ENCODE measurements around the gene PLVAP. TPM values are rescaled to one million over a fixed set of nuclear protein-coding genes. Genes with fewer than 3 reads are reported as not detected.

PLVAP gene
- total RNA-seq, 4 donors from 2014 or later: 11.5 to 45.1 (median 18.8) TPM

- Histone ChIP-seq H3K27me3 (no peaks in the 10 kb centered on the region), H3K27ac (no peak overlapping the region), H3K9me3 (no peaks in the 10 kb centered on the region), H3K4me1 (peaks cover 0 to 4% of the 10 kb centered on the region in 2 donors), H3K4me3 (no peak overlapping the region), H3K36me3 (no peaks in the 10 kb centered on the region)
- TF ChIP-seq POLR2A (IDR thresholded peaks at IDR 0.05): no peak
- TF ChIP-seq, protein P1, sequence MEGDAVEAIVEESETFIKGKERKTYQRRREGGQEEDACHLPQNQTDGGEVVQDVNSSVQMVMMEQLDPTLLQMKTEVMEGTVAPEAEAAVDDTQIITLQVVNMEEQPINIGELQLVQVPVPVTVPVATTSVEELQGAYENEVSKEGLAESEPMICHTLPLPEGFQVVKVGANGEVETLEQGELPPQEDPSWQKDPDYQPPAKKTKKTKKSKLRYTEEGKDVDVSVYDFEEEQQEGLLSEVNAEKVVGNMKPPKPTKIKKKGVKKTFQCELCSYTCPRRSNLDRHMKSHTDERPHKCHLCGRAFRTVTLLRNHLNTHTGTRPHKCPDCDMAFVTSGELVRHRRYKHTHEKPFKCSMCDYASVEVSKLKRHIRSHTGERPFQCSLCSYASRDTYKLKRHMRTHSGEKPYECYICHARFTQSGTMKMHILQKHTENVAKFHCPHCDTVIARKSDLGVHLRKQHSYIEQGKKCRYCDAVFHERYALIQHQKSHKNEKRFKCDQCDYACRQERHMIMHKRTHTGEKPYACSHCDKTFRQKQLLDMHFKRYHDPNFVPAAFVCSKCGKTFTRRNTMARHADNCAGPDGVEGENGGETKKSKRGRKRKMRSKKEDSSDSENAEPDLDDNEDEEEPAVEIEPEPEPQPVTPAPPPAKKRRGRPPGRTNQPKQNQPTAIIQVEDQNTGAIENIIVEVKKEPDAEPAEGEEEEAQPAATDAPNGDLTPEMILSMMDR (IDR thresholded peaks at IDR 0.05 in 4 of 5, conservative IDR thresholded peaks at IDR 0.05 in 1 of 5): no peak
- ATAC-seq (no peak), DNase-seq (no peak)
- intact Hi-C loops (cut with DNase I; ENCODE audit: low total_unique reads) (loop anchor here (10.0 kb wide), 1 partner anchor 225 kb away; the partner anchor contains the start of gene COLGALT1), in situ Hi-C loops (cut with MboI; ENCODE audit: low sequenced_read_pairs in 4 of 4) (no loop called here)
Observed at GRCh38 chr19:17329366-17330261, 47.5 kb downstream of the PLVAP start.

DNA sequence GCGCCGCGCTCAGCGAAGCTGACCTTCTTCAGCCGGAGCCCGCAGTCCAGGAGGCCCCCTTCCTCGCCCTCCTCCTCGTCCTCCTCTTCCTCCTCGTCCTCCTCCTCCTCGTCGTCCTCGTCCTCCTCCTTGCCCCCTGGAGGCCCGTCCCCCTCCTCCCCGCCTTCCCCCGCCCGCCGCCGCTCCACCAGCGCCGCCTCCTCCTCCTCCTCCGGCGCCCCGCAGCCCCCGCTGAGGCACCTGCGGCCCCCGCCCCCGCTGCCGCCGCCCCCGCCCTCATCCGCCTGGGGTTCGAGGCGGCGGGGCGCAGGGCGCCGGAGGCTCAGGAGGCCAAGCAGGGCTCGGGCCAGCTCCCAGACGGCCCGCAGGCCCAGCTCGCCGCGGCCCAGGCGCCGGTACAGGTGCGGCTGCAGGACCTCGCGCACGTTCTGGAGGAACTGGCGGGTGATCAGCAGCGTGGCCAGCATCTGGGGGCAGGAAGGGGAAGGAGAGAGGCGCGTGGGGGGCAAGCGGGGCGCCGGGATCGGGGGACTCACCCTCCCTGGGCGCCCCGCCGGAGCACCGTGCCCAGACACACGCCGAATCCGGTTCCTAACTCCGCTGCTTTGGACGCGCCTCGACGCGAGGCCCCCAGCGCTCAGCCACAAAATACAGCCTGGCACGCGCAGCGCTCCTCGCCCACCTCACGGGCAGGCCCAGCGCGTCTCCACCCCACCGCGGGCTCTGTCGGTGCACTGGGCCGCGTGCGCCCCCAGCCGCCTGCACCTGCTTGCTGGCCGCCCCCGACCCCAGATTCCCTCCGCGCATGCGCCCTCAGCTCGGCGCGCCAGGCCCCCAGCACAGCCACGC is 48.4 kb downstream of the PLVAP start:
- intact Hi-C loops (cut with DNase I; ENCODE audit: low total_unique reads): no loop called here
- DNase-seq (no peak), ATAC-seq (no peak)
- Histone ChIP-seq H3K4me3 (no peak overlapping the region), H3K27ac (no peak overlapping the region), H3K4me1 (peaks cover 0 to 1% of the 10 kb centered on the region in 2 donors), H3K36me3 (no peaks in the 10 kb centered on the region), H3K27me3 (no peaks in the 10 kb centered on the region), H3K9me3 (no peaks in the 10 kb centered on the region)
- in situ Hi-C loops (cut with MboI; ENCODE audit: low sequenced_read_pairs in 4 of 4): no loop called here
- TF ChIP-seq, protein P1 (IDR thresholded peaks at IDR 0.05 in 4 of 5, conservative IDR thresholded peaks at IDR 0.05 in 1 of 5): no peak
- no peak for TF ChIP-seq POLR2A (IDR thresholded peaks at IDR 0.05)

DNA sequence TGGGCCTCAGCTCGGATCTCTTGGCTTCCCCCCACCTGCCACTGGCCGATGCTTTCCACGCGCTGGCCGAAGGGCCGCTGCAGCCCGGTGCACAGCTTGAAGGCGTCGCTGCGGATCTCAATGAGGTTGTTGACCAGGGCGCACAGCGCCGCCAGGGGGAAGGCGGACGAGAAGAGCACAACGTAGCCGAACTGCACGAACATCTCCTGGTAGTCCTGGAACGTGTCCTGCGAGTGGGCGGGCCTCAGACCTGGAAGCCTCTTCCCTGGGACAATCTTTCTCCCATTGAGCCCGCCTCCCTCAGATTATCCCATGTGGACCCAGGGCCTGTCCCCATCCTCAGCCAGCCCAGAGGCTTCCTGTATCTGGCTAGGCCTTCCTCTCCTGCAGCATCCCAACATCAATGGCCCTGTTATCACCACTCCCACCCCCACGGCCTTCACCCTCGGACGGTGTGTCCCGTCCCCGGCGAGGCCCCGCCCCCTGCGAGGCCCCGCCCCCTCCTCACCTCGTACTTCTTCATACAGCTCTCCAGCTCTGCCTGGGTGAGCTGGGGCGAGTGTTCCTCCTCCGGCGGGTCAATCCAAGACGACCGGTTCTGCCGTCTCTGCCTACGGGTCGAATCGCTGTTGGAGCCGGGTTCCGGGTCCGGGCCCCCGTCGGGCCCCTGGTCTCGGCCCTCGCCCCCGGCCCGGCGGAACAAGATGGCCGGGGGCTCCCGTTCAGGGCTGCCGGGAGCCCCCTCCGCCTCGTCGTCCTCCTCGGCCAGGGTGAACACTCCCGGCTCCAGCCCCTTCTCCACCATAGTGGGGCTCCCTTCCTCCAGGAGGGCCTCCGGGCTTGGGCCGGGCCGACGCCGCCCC is 49.3 kb downstream of the PLVAP start:
- intact Hi-C loops (cut with DNase I; ENCODE audit: low total_unique reads) (no loop called here), in situ Hi-C loops (cut with MboI; ENCODE audit: low sequenced_read_pairs in 4 of 4) (no loop called here)
- Histone ChIP-seq H3K4me1 (no peaks in the 10 kb centered on the region), H3K36me3 (no peaks in the 10 kb centered on the region), H3K9me3 (no peaks in the 10 kb centered on the region), H3K4me3 (no peak overlapping the region), H3K27me3 (no peaks in the 10 kb centered on the region), H3K27ac (no peak overlapping the region)
- no peak for DNase-seq
- no peak for ATAC-seq
- TF ChIP-seq, protein P1 (IDR thresholded peaks at IDR 0.05 in 4 of 5, conservative IDR thresholded peaks at IDR 0.05 in 1 of 5): no peak
- no peak for TF ChIP-seq POLR2A (IDR thresholded peaks at IDR 0.05)

- Histone ChIP-seq H3K36me3 (no peaks in the 10 kb centered on the region), H3K27me3 (no peaks in the 10 kb centered on the region), H3K4me1 (no peaks in the 10 kb centered on the region), H3K27ac (no peak overlapping the region), H3K9me3 (no peaks in the 10 kb centered on the region), H3K4me3 (no peak overlapping the region)
- TF ChIP-seq POLR2A (IDR thresholded peaks at IDR 0.05): no peak
- TF ChIP-seq, protein P1 (IDR thresholded peaks at IDR 0.05 in 4 of 5, conservative IDR thresholded peaks at IDR 0.05 in 1 of 5): no peak
- intact Hi-C loops (cut with DNase I; ENCODE audit: low total_unique reads) (no loop called here), in situ Hi-C loops (cut with MboI; ENCODE audit: low sequenced_read_pairs in 4 of 4) (no loop called here)
- ATAC-seq (no peak), DNase-seq (no peak)
Observed at GRCh38 chr19:17327068-17327653, 50.0 kb downstream of the PLVAP start.
